Fibroblast of villous mesenchyme (primary cell): ENCODE data around the gene CAPZA2. TPM values are rescaled to one million over a fixed set of nuclear protein-coding genes. Genes with fewer than 3 reads are reported as not detected.
A peak's percentile ranks its signal among the peaks of the same experiment; 100 is the strongest.
"Not testable (repeated sequence)": the region's sequence is repeated elsewhere in the genome, so short reads cannot be mapped to it uniquely, and the experiment has no call there.

ENCODE experiments used
- DNase-seq: peaks from one replicate; pipeline ENCODE4 v3.0.0-alpha.2; 2010; ENCODE audit warnings: low read depth
- H3K4me3 ChIP-seq: 2 replicates; pipeline ENCODE4 v1.5.1; 2011; ENCODE audit warnings: low read depth, mild to moderate bottlenecking, low read length
- CTCF ChIP-seq: IDR thresholded peaks from 2 replicates; pipeline ENCODE4 v1.5.1; 2012; ENCODE audit warnings: low read depth, mild to moderate bottlenecking, low read length; ENCODE audit not compliant: insufficient read depth
- total RNA-seq: library from RNA; depleted of rRNA; stranded (reverse); fragments of >200 nt; gene quantifications from 2 replicates; pipeline ENCODE4 v1.2.3, GENCODE V29; 2012

The CAPZA2 gene
- total RNA-seq, 1 donor: 194 TPM

- DNase-seq: peak; percentile 81
- H3K4me3 ChIP-seq: no peak overlapping the region
- TF ChIP-seq CTCF: peak; percentile 87
Observed at GRCh38 chr7:116929914-116930913, 67.8 kb downstream of the CAPZA2 start.

GRCh38 chr7:116932566-116932965 lies 70.2 kb downstream of the CAPZA2 start:
- no peak overlapping the region for H3K4me3 ChIP-seq
- DNase-seq: no peak
- TF ChIP-seq CTCF: no peak

- no peak for DNase-seq
- no peak overlapping the region for H3K4me3 ChIP-seq
- no peak for TF ChIP-seq CTCF
Observed at GRCh38 chr7:116933465-116933864, 71.1 kb downstream of the CAPZA2 start.

- TF ChIP-seq CTCF: no peak
- DNase-seq: no peak
- H3K4me3 ChIP-seq: no peak overlapping the region
Observed at GRCh38 chr7:116934580-116934979, 72.2 kb downstream of the CAPZA2 start.

GRCh38 chr7:116936844-116937243 lies 74.5 kb downstream of the CAPZA2 start:
- DNase-seq, H3K4me3 ChIP-seq: not testable (repeated sequence)

- no peak for DNase-seq
- no peak for TF ChIP-seq CTCF
- H3K4me3 ChIP-seq: no peak overlapping the region
Observed at GRCh38 chr7:116938678-116939077, 76.3 kb downstream of the CAPZA2 start.

- no peak for DNase-seq
- no peak overlapping the region for H3K4me3 ChIP-seq
- TF ChIP-seq CTCF: no peak
Observed at GRCh38 chr7:116940689-116941370, 78.4 kb downstream of the CAPZA2 start.
